Astrocyte of the cerebellum (primary cell): Measurements from ENCODE around the gene EXOSC5.

Experiments used
- DNase-seq: peaks from one replicate; pipeline ENCODE4 v3.0.0-alpha.2; 2011; ENCODE audit warnings: low read depth
- H3K4me3 ChIP-seq: 2 replicates; pipeline ENCODE4 v1.5.1; 2011; ENCODE audit warnings: mild to moderate bottlenecking, low read depth, low read length, moderate library complexity
- in situ Hi-C: cut with HindIII; loops from 2 replicates; pipeline ENCODE4 v1.10.0; 2017; ENCODE audit warnings: low sequenced_read_pairs
- TF ChIP-seq, protein P1 (sequence below): IDR thresholded peaks from 2 replicates; pipeline ENCODE4 v1.5.1; 2012; ENCODE audit warnings: low read length, low read depth, moderate library complexity, mild to moderate bottlenecking; ENCODE audit errors: missing control alignments

EXOSC5 gene

GRCh38 chr19:41426116-41426841, 29.1 kb upstream of the EXOSC5 start:
- H3K4me3 ChIP-seq, result no peak overlapping the region
- TF ChIP-seq, protein P1, sequence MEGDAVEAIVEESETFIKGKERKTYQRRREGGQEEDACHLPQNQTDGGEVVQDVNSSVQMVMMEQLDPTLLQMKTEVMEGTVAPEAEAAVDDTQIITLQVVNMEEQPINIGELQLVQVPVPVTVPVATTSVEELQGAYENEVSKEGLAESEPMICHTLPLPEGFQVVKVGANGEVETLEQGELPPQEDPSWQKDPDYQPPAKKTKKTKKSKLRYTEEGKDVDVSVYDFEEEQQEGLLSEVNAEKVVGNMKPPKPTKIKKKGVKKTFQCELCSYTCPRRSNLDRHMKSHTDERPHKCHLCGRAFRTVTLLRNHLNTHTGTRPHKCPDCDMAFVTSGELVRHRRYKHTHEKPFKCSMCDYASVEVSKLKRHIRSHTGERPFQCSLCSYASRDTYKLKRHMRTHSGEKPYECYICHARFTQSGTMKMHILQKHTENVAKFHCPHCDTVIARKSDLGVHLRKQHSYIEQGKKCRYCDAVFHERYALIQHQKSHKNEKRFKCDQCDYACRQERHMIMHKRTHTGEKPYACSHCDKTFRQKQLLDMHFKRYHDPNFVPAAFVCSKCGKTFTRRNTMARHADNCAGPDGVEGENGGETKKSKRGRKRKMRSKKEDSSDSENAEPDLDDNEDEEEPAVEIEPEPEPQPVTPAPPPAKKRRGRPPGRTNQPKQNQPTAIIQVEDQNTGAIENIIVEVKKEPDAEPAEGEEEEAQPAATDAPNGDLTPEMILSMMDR, result no peak
- in situ Hi-C loops, result no loop called here
- no peak for DNase-seq

- in situ Hi-C loops, result no loop called here
- DNase-seq, result no peak
- no peak overlapping the region for H3K4me3 ChIP-seq
- TF ChIP-seq, protein P1, result no peak
Observed at GRCh38 chr19:41425174-41426115, 28.3 kb upstream of the EXOSC5 start.

- in situ Hi-C loops, result no loop called here
- TF ChIP-seq, protein P1, result no peak
- no peak for DNase-seq
- no peak overlapping the region for H3K4me3 ChIP-seq
Observed at GRCh38 chr19:41424335-41425173, 27.4 kb upstream of the EXOSC5 start.

GRCh38 chr19:41422955-41423354, 25.8 kb upstream of the EXOSC5 start:
- no peak for DNase-seq
- H3K4me3 ChIP-seq, result no peak overlapping the region
- TF ChIP-seq, protein P1, result no peak
- in situ Hi-C loops, result no loop called here

GRCh38 chr19:41422456-41422855, 25.3 kb upstream of the EXOSC5 start:
- TF ChIP-seq, protein P1, result no peak
- DNase-seq, result no peak
- in situ Hi-C loops, result no loop called here
- no peak overlapping the region for H3K4me3 ChIP-seq

DNA sequence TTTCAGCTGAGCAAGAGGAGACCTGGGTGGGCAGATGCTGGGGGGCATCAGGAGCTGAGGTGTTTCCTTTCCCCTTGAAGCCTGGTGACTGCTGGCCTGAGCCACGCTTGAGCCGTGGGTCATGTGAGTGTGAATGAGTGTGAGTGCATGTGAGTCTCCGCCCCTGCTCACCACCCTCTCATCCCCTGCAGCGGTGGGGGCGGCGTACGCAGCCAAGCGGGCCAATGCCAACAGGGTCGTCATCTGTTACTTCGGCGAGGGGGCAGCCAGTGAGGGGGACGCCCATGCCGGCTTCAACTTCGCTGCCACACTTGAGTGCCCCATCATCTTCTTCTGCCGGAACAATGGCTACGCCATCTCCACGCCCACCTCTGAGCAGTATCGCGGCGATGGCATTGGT, 24.8 kb upstream of the EXOSC5 start:
- H3K4me3 ChIP-seq, result no peak overlapping the region
- no peak for DNase-seq
- in situ Hi-C loops, result no loop called here
- TF ChIP-seq, protein P1, result no peak
